CD4-positive, alpha-beta T cell treated with Interleukin-21 for 1 hour (primary cell): ENCODE results near the gene RAB1B.

ENCODE experiments used
- DNase-seq: peaks from one replicate; pipeline ENCODE4 v3.0.0-alpha.2; 2020

Gene RAB1B

DNA sequence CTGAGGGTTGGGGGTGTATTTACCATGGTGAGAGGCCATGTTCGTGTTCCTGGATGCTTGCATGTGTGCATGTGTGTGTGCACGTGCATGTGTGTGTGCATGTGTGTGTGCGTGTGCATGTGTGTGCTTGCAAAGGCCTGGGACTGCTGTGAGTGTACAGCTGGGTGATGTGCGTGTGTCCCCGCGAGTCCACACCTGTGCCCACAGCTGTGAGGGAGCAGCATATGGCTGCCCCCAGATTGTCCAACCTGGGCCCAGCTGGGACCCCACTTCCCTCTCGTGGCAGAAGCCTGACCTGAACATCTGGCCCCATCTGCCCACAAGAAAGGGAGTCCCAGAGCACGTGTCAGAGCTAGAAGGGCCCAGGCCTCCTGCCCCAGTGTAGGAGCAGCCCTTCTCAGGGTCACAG is 56.8 kb downstream of the RAB1B start:
- DNase-seq = no peak

DNA sequence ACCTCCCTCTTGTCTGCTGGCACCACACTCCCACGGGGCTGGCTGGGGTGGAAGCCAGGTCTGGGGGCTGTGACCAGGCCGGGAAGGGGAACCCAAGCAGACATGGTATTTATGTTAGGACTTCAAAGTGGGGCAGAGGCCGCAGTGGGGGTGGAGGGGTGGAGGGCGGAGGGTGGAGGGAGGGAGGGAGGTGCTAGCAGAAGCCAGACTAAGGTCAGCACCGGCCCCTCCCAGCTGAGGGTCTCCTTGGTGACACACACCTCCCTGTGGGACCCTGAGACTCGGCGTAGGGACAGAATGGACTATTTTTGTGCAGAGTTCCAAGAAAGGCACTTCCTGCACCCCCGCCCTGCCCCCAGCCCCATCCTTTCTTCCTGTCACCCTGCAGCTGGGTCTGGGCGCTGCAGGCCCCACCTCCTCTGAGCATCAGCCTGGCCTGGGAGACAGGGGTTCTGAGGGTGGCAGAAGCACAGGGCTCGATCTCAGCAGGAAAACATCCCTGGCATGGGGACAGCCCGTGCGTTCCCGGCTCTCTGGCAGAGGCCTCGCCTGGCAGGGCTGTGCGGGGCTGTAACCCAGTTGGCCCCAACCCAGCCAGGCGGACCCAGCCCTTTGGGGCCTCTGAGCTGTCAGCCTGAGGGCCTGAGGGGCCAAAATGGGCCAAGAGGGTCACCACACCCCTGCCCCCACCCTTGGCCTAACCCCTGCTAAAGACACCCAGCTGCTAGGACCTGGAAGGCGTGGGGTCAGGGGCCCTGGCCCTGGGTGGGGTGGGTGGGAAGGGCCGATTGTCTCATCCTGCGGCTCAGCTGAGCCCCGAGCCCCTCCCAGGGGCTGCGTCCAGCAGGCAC is 58.0 kb downstream of the RAB1B start:
- peak; percentile 36 for DNase-seq
